ENCODE results near the gene LYZL6. TPM values are rescaled to one million over a fixed set of nuclear protein-coding genes. Genes with fewer than 3 reads are reported as not detected.

Gene LYZL6
- total RNA-seq, 1 donor from 2014 or later = not detected

GRCh38 chr17:35982409-35983191 is 39.1 kb upstream of the LYZL6 start:
- Histone ChIP-seq H3K36me3 (no peaks in the 10 kb centered on the region), H3K27me3 (ENCODE audit: low read depth) (peaks cover 6% of the 10 kb centered on the region), H3K4me3 (no peak overlapping the region), H3K4me1 (peaks cover 22% of the 10 kb centered on the region), H3K27ac (replicated peaks) (no peak overlapping the region), H3K9me3 (replicated peaks) (no peaks in the 10 kb centered on the region)
- no peak for DNase-seq
- TF ChIP-seq CTCF (IDR thresholded peaks at IDR 0.05; ENCODE audit: borderline replicate concordance) = no peak
- intact Hi-C loops (cut with micrococcal nuclease) = no loop called here

- no peaks in the 10 kb centered on the region for H3K9me3 ChIP-seq (replicated peaks)
- intact Hi-C loops (cut with micrococcal nuclease) = no loop called here
- no peak for TF ChIP-seq CTCF (IDR thresholded peaks at IDR 0.05; ENCODE audit: borderline replicate concordance)
These were observed 38.4 kb upstream of the LYZL6 start for GRCh38 chr17:35981908-35982330.

GRCh38 chr17:35981246-35981645 is 37.7 kb upstream of the LYZL6 start, which contains the start of gene CCL16:
Gene CCL16, minus strand, starts transcription at chr17:35981497. Its CDS starts 77 bp downstream, at chr17:35981420.
- Histone ChIP-seq H3K27me3 (ENCODE audit: low read depth) (peaks cover 6% of the 10 kb centered on the region), H3K4me1 (peaks cover 8% of the 10 kb centered on the region), H3K4me3 (no peak within 1 kb of the TSS), H3K36me3 (no peaks in the 10 kb centered on the region), H3K27ac (replicated peaks) (no peak within 1 kb of the TSS), H3K9me3 (replicated peaks) (no peaks in the 10 kb centered on the region)
- no peak for DNase-seq
- TF ChIP-seq CTCF (IDR thresholded peaks at IDR 0.05; ENCODE audit: borderline replicate concordance) = no peak
- intact Hi-C loops (cut with micrococcal nuclease) = no loop called here

More at GRCh38 chr17:35981908-35982330, 38.4 kb upstream of the LYZL6 start:
- no peak overlapping the region for H3K27ac ChIP-seq (replicated peaks)
- DNase-seq = no peak
- no peak overlapping the region for H3K4me3 ChIP-seq
- no peaks in the 10 kb centered on the region for H3K36me3 ChIP-seq
- peaks cover 6% of the 10 kb centered on the region for H3K27me3 ChIP-seq (ENCODE audit: low read depth)
- H3K4me1 ChIP-seq = peaks cover 15% of the 10 kb centered on the region

GRCh38 chr17:35978346-35978745 is 34.8 kb upstream of the LYZL6 start:
- H3K27ac ChIP-seq (replicated peaks) = no peak overlapping the region
- TF ChIP-seq CTCF (IDR thresholded peaks at IDR 0.05; ENCODE audit: borderline replicate concordance) = no peak

GRCh38 chr17:35977509-35977908 is 34.0 kb upstream of the LYZL6 start:
- Histone ChIP-seq H3K27me3 (ENCODE audit: low read depth) (no peaks in the 10 kb centered on the region), H3K36me3 (no peaks in the 10 kb centered on the region), H3K4me1 (peaks cover 19% of the 10 kb centered on the region), H3K9me3 (replicated peaks) (no peaks in the 10 kb centered on the region), H3K27ac (replicated peaks) (no peak overlapping the region), H3K4me3 (no peak overlapping the region)
- intact Hi-C loops (cut with micrococcal nuclease) = no loop called here
- DNase-seq = no peak
- no peak for TF ChIP-seq CTCF (IDR thresholded peaks at IDR 0.05; ENCODE audit: borderline replicate concordance)

More at GRCh38 chr17:35978346-35978745, 34.8 kb upstream of the LYZL6 start:
- no peaks in the 10 kb centered on the region for H3K36me3 ChIP-seq
- H3K4me1 ChIP-seq = peaks cover 11% of the 10 kb centered on the region
- DNase-seq = no peak
- intact Hi-C loops (cut with micrococcal nuclease) = no loop called here
- no peaks in the 10 kb centered on the region for H3K27me3 ChIP-seq (ENCODE audit: low read depth)
- H3K4me3 ChIP-seq = no peak overlapping the region
- no peaks in the 10 kb centered on the region for H3K9me3 ChIP-seq (replicated peaks)

All from left ventricle myocardium inferior (tissue), 1 donor.